GM12892 (cell line): ENCODE results near the gene NPPA.

ENCODE experiments used
- DNase-seq: peaks from one replicate; pipeline ENCODE4 v3.0.0; 2011; ENCODE audit not compliant: insufficient read length
- FAIRE-seq: peaks from 2 replicates; lab custom pipeline; 2011; peaks lifted over from hg19 to GRCh38; lab: Jason Lieb, UNC
- POLR2A ChIP-seq: IDR thresholded peaks from 2 replicates; pipeline ENCODE4 v1.6.1; 2011; ENCODE audit warnings: low read depth, low read length, control low read depth
- POLR2AphosphoS5 ChIP-seq: IDR thresholded peaks from 2 replicates; pipeline ENCODE4 v1.6.1; 2011; ENCODE audit warnings: low read depth, low read length, control low read depth
- TAF1 ChIP-seq: IDR thresholded peaks from 2 replicates; pipeline ENCODE4 v1.6.1; 2011; ENCODE audit warnings: low read depth, mild to moderate bottlenecking, control low read depth, low read length, borderline replicate concordance

Gene NPPA

GRCh38 chr1:11881749-11882441 lies 34.3 kb upstream of the NPPA start:
- FAIRE-seq (no peak), DNase-seq (no peak)
- TF ChIP-seq POLR2A (no peak), POLR2AphosphoS5 (no peak), TAF1 (no peak)

GRCh38 chr1:11880911-11881748 lies 33.5 kb upstream of the NPPA start:
- DNase-seq: no peak
- TF ChIP-seq POLR2A (no peak), TAF1 (no peak), POLR2AphosphoS5 (no peak)
- no peak for FAIRE-seq

- TF ChIP-seq POLR2AphosphoS5 (no peak), TAF1 (no peak), POLR2A (no peak)
- FAIRE-seq: no peak
- DNase-seq: no peak
These were observed 32.6 kb upstream of the NPPA start for GRCh38 chr1:11880181-11880575.

- FAIRE-seq: no peak
- no peak for TF ChIP-seq TAF1
- TF ChIP-seq POLR2A: no peak
- TF ChIP-seq POLR2AphosphoS5: no peak
These were observed 32.0 kb upstream of the NPPA start for GRCh38 chr1:11879311-11880180.

GRCh38 chr1:11878891-11879190 lies 31.3 kb upstream of the NPPA start:
- FAIRE-seq (no peak), DNase-seq (no peak)
- TF ChIP-seq POLR2AphosphoS5 (no peak), TAF1 (no peak), POLR2A (no peak)

More at GRCh38 chr1:11879311-11880180, 32.0 kb upstream of the NPPA start:
- no peak for DNase-seq

- FAIRE-seq (no peak), DNase-seq (no peak)
- TF ChIP-seq TAF1: no peak
- TF ChIP-seq POLR2A: no peak
- no peak for TF ChIP-seq POLR2AphosphoS5
These were observed 30.7 kb upstream of the NPPA start for GRCh38 chr1:11878081-11878890.

GRCh38 chr1:11877074-11877473 lies 29.5 kb upstream of the NPPA start:
- no peak for TF ChIP-seq POLR2A
- TF ChIP-seq POLR2AphosphoS5: no peak
- no peak for TF ChIP-seq TAF1
- FAIRE-seq: no peak
- no peak for DNase-seq

- DNase-seq: no peak
- TF ChIP-seq POLR2AphosphoS5 (no peak), POLR2A (no peak), TAF1 (no peak)
- FAIRE-seq: no peak
These were observed 27.5 kb upstream of the NPPA start for GRCh38 chr1:11875094-11875493.

- DNase-seq (no peak), FAIRE-seq (no peak)
- TF ChIP-seq POLR2AphosphoS5: no peak
These were observed 27.0 kb upstream of the NPPA start for GRCh38 chr1:11874624-11875023.

GRCh38 chr1:11874258-11874562 lies 26.6 kb upstream of the NPPA start:
- FAIRE-seq (no peak), DNase-seq (no peak)
- no peak for TF ChIP-seq TAF1
- TF ChIP-seq POLR2A: no peak
- TF ChIP-seq POLR2AphosphoS5: no peak
